Esophagus (tissue), 2 donors: Measurements from ENCODE around the gene ACTL8. TPM values are rescaled to one million over a fixed set of nuclear protein-coding genes. Genes with fewer than 3 reads are reported as not detected.

Experiments used
- H3K27ac ChIP-seq, 2 donors: one replicate each; pipeline ENCODE4 v1.5.1; 2013; ENCODE audit warnings: low read depth in 2 of 2, mild to moderate bottlenecking in 2 of 2, inconsistent platforms in 1 of 2, low read length in 1 of 2, moderate library complexity in 1 of 2
- H3K27me3 ChIP-seq, 2 donors: one replicate each; pipeline ENCODE4 v1.6.1; 2013; ENCODE audit warnings: low read length in 2 of 2, control low read depth in 1 of 2, mild to moderate bottlenecking in 1 of 2; ENCODE audit not compliant: insufficient read depth in 2 of 2, control insufficient read depth in 1 of 2
- H3K36me3 ChIP-seq, 2 donors: one replicate each; pipeline ENCODE4 v1.6.1; 2013; ENCODE audit warnings: low read length in 1 of 2; ENCODE audit not compliant: control insufficient read depth in 2 of 2, insufficient read depth in 2 of 2
- H3K4me1 ChIP-seq, 2 donors: one replicate each; pipeline ENCODE4 v1.6.1; 2013; ENCODE audit warnings: low read length in 1 of 2; ENCODE audit not compliant: control insufficient read depth in 2 of 2, insufficient read depth in 2 of 2
- H3K4me3 ChIP-seq, 2 donors: one replicate each; pipeline ENCODE4 v1.5.1; 2013; ENCODE audit warnings: low read length in 2 of 2, mild to moderate bottlenecking in 2 of 2, low read depth in 1 of 2, moderate library complexity in 1 of 2
- H3K9me3 ChIP-seq, 2 donors: one replicate each; pipeline ENCODE4 v1.6.1; 2013; ENCODE audit warnings: mild to moderate bottlenecking in 2 of 2, low read depth in 1 of 2, low read length in 1 of 2, moderate library complexity in 1 of 2; ENCODE audit not compliant: control insufficient read depth in 2 of 2, insufficient read depth in 1 of 2
- WGBS, 2 donors: extraction: QIAGEN DNeasy Blood & Tissue Kit; methylation state at CpG; one replicate each; pipeline ENCODE4 v1.1.7; 2013; 5-methylcytosine and 5-hydroxymethylcytosine counted together
- polyA plus RNA-seq, 2 donors: library from polyadenylated mRNA; stranded (reverse); fragments of 200-250 nt; gene quantifications; one replicate each; pipeline ENCODE4 v1.2.3, GENCODE V29; 2013
- donor health status: healthy with polysubstance abuse.
- donor health status: Bipolar disorder and iron deficiency.

ACTL8 gene
- polyA plus RNA-seq, 2 donors = 0.12 TPM; not detected in 1

GRCh38 chr1:17808816-17809215 is 53.7 kb downstream of the ACTL8 start:
- 66 to 70% methylated on average over 6 of the region's 6 CpGs for WGBS, 2 donors
- Histone ChIP-seq H3K27me3 (peaks cover 0 to 4% of the 10 kb centered on the region in 2 donors), H3K4me3 (no peak overlapping the region), H3K4me1 (no peaks in the 10 kb centered on the region), H3K9me3 (no peaks in the 10 kb centered on the region), H3K27ac (no peak overlapping the region), H3K36me3 (no peaks in the 10 kb centered on the region)

- no peak overlapping the region for H3K4me3 ChIP-seq
- H3K27ac ChIP-seq = no peak overlapping the region
- no peaks in the 10 kb centered on the region for H3K4me1 ChIP-seq
- H3K27me3 ChIP-seq = peaks cover 0 to 4% of the 10 kb centered on the region in 2 donors
- WGBS, 2 donors = 94 to 96% methylated on average over 2 of the region's 2 CpGs
- H3K36me3 ChIP-seq = no peaks in the 10 kb centered on the region
- H3K9me3 ChIP-seq = no peaks in the 10 kb centered on the region
Measured at GRCh38 chr1:17810668-17811067, 55.5 kb downstream of the ACTL8 start.

DNA sequence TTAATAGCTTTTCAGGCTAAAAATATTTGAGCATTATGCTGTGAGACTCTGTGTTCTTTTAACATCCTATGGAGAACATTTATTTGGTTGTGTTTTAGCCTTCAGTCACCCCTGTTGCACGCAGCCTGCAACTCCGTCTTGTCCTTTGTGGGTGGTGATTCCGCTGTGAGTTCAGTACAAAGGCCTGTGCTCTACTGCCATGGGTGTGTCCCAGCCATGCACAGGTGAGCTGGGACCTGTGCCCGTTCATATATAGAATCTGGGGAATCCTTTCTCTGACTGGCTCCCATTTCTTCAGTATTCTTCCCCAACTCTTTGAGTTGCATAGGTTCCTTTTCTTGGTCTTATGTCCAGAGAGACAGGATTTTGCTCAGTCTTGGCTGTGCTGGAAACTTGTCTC is 61.4 kb downstream of the ACTL8 start:
- WGBS, 2 donors = 58 to 70% methylated on average over 4 of the region's 4 CpGs
- no peaks in the 10 kb centered on the region for H3K36me3 ChIP-seq
- H3K9me3 ChIP-seq = no peaks in the 10 kb centered on the region
- H3K4me3 ChIP-seq = no peak overlapping the region
- H3K4me1 ChIP-seq = no peaks in the 10 kb centered on the region
- H3K27ac ChIP-seq = no peak overlapping the region
- H3K27me3 ChIP-seq = no peaks in the 10 kb centered on the region

DNA sequence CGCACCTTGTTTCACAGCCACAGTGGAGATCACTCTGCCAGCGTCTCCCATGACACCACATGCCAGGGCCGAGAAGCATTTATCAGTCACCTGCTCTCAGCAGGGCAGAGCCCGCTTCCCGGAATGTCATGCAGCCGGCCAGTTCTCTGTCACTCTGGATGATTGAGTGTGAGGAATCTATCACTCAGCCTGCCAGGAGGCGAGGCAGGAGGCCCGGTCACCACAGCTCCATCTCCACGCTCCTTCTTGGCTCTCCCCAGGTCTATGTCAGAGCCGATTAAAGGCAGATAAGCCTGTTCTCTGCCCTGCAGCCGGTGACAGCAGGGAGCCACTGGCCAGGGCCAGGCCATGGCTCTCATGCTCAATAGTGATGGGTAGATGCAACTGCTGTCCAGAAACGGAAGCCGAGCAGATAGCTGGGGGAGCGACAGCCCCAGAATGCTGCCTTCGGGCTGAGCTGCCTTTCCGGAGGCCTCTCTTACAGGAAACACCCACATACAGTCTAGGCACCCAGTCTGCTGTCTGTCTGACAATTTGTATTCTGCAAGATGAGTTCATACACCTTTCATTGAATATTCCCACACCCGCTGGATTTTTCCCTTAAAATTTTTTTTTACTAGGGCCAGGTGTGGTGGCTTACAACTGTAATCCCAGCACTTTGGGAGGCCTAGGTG is 64.1 kb downstream of the ACTL8 start:
- H3K27me3 ChIP-seq = no peaks in the 10 kb centered on the region
- H3K4me1 ChIP-seq = no peaks in the 10 kb centered on the region
- whole genome bisulfite sequencing, 2 donors = 37 to 41% methylated on average over 17 of the region's 17 CpGs

GRCh38 chr1:17820198-17820597 is 65.1 kb downstream of the ACTL8 start:
- Histone ChIP-seq H3K4me3 (no peak overlapping the region), H3K36me3 (no peaks in the 10 kb centered on the region), H3K4me1 (no peaks in the 10 kb centered on the region), H3K27me3 (no peaks in the 10 kb centered on the region), H3K27ac (no peak overlapping the region), H3K9me3 (no peaks in the 10 kb centered on the region)
- 74 to 79% methylated on average over 8 of the region's 8 CpGs for WGBS, 2 donors

More for the DNA sequence above, 64.1 kb downstream of the ACTL8 start:
- Histone ChIP-seq H3K27ac (no peak overlapping the region), H3K9me3 (no peaks in the 10 kb centered on the region), H3K4me3 (no peak overlapping the region), H3K36me3 (no peaks in the 10 kb centered on the region)

DNA sequence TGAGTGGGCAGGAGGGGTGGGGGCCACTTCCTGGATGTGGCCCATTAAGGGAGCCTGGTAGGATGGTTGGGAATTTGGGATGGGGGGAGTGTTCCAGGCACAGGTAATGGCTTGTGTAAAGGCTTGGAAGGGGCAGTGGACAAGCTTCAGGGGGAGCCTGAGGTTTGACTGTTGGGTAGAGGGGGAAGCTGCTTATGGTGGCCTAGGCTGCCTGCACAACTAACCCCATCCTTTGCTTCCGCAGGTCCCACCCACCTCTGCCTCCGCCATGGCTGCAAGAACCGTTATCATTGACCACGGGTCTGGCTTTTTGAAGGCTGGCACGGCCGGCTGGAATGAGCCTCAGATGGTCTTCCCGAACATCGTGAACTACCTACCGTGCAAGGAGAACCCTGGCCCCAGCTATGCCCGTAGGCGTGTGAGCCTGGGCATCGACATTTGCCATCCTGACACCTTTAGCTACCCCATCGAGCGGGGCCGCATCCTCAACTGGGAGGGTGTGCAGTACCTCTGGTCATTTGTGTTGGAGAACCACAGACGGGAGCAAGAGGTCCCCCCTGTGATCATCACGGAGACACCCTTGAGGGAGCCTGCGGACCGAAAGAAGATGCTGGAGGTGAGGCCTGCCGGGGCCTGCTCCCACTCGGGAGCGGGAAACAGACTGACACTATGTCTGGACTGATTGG is 67.8 kb downstream of the ACTL8 start:
- Histone ChIP-seq H3K9me3 (peaks cover 0 to 3% of the 10 kb centered on the region in 2 donors), H3K27ac (no peak overlapping the region), H3K4me1 (no peaks in the 10 kb centered on the region), H3K27me3 (no peaks in the 10 kb centered on the region), H3K4me3 (no peak overlapping the region), H3K36me3 (no peaks in the 10 kb centered on the region)
- 93 to 95% methylated on average over 22 of the region's 22 CpGs for WGBS, 2 donors

GRCh38 chr1:17825273-17826164 is 70.4 kb downstream of the ACTL8 start:
- no peak overlapping the region for H3K27ac ChIP-seq
- H3K9me3 ChIP-seq = peaks cover 0 to 3% of the 10 kb centered on the region in 2 donors
- H3K36me3 ChIP-seq = no peaks in the 10 kb centered on the region
- no peaks in the 10 kb centered on the region for H3K4me1 ChIP-seq
- no peak overlapping the region for H3K4me3 ChIP-seq
- H3K27me3 ChIP-seq = no peaks in the 10 kb centered on the region
- WGBS, 2 donors = 61 to 67% methylated on average over 33 of the region's 33 CpGs

DNA sequence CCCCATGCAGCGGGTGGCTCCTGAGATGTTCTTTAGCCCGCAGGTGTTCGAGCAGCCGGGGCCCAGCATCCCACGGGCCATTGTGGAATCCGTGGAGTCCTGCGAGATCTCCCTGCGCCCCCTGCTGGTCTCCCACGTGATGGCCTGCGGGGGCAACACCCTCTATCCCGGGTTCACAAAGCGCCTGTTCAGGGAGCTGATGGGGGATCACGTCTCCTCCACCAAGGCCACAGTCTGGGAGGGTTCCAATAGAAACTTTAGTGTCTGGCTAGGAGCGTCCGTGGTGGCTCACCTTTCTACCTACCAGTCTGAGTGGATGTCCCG is 71.0 kb downstream of the ACTL8 start:
- H3K36me3 ChIP-seq = no peaks in the 10 kb centered on the region
- H3K9me3 ChIP-seq = peaks cover 0 to 3% of the 10 kb centered on the region in 2 donors
- H3K4me3 ChIP-seq = no peak overlapping the region
- WGBS, 2 donors = 24 to 30% methylated on average over 16 of the region's 16 CpGs
- H3K27ac ChIP-seq = no peak overlapping the region
- H3K4me1 ChIP-seq = no peaks in the 10 kb centered on the region
- no peaks in the 10 kb centered on the region for H3K27me3 ChIP-seq

DNA sequence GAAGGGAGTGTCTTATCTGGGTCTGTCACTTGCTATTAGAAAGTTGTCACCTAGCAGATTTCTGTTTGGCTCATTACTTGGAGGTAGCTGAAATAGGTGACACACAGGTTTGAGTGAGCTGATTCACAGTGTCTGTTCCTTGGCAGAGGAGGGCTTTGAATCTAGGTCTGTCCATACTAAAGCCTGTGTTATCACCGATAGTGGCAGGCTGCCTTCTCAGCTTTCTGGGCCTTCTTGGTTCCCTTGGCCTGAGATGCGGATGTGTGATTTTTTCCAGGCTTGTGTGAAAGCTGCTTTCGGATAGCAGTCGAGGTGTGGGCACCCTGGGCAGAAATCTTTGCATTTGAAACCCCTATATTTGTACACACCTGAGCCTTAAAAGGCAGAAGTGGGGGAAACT is 73.9 kb downstream of the ACTL8 start:
- Histone ChIP-seq H3K27ac (no peak overlapping the region), H3K36me3 (no peaks in the 10 kb centered on the region), H3K27me3 (no peaks in the 10 kb centered on the region), H3K9me3 (peaks cover 0 to 3% of the 10 kb centered on the region in 2 donors), H3K4me1 (no peaks in the 10 kb centered on the region), H3K4me3 (no peak overlapping the region)
- WGBS, 2 donors = 41 to 47% methylated on average over 4 of the region's 4 CpGs
